GM10248 (cell line): ENCODE results near the gene PCIF1.

Experiments
- CTCF ChIA-PET: fragments of 300-600 bp; sonication (Branson Sonifier 250); formaldehyde crosslinking; extraction: SDS; loops from one replicate; lab custom pipeline; 2021; ENCODE audit warnings: antibody characterized with exemption; lab: Yijun Ruan, JAX
- POLR2A ChIA-PET: fragments of 350-650 bp; sonication (Branson Sonifier 250); formaldehyde crosslinking; extraction: SDS; loops from one replicate; lab custom pipeline; 2020; ENCODE audit warnings: antibody characterized with exemption; lab: Yijun Ruan, JAX
- DNase-seq: peaks from one replicate; pipeline ENCODE4 v3.0.0; 2012; ENCODE audit errors: extremely low spot score
- TF ChIP-seq, protein P1 (sequence below): IDR thresholded peaks from 2 replicates; pipeline ENCODE4 v1.5.1; 2012; ENCODE audit warnings: mild to moderate bottlenecking, low read depth; ENCODE audit errors: extremely low read depth, missing control alignments, control extremely low read depth

The PCIF1 gene

DNA sequence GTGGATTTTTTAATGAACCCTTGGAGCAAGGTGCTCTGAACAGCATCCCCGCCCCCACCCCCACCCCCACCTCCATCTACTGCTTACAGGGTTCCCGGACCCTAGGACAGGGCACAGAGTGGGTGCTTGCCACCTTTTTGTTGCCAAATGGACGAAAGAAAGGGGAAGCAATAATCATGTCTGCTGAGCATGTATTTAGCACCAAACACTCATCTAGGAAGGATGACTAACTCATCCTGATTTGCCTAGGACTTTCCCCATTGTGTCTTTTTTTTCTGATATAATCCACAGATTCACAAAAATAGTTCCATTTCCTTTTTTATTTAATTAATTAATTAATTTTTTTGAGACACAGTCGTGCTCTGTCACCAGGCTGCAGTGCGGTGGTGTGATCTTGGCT lies 21.4 kb upstream of the PCIF1 start:
- ChIA-PET CTCF (no interaction called here), POLR2A (no interaction called here)
- TF ChIP-seq, protein P1, sequence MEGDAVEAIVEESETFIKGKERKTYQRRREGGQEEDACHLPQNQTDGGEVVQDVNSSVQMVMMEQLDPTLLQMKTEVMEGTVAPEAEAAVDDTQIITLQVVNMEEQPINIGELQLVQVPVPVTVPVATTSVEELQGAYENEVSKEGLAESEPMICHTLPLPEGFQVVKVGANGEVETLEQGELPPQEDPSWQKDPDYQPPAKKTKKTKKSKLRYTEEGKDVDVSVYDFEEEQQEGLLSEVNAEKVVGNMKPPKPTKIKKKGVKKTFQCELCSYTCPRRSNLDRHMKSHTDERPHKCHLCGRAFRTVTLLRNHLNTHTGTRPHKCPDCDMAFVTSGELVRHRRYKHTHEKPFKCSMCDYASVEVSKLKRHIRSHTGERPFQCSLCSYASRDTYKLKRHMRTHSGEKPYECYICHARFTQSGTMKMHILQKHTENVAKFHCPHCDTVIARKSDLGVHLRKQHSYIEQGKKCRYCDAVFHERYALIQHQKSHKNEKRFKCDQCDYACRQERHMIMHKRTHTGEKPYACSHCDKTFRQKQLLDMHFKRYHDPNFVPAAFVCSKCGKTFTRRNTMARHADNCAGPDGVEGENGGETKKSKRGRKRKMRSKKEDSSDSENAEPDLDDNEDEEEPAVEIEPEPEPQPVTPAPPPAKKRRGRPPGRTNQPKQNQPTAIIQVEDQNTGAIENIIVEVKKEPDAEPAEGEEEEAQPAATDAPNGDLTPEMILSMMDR = no peak
- no peak for DNase-seq

DNA sequence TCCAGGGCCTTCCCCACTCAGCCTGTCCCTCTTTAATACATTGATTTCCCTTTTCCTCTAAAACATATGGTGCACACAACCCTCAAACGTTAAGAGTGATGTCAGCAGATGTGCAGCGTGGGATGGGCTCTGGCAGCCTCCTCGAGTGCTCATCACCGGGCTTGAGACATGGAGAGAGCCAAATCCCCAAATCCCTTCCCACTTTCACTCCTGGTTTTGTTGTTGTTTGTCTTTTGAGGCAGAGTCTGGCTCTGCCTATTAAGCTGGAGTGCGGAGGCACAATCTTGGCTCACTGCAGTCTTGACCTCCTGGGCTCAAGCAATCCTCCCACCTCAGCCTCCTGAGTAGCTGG lies 16.7 kb upstream of the PCIF1 start:
- CTCF ChIA-PET = interaction anchor here (0.7 to 1.3 kb wide), 4 partner anchors 11 to 52 kb away, joined by 3 to 4 read pairs (median 3); no protein-coding TSS in a partner anchor
- POLR2A ChIA-PET = no interaction called here
- DNase-seq = no peak
- TF ChIP-seq, protein P1 = no peak

DNA sequence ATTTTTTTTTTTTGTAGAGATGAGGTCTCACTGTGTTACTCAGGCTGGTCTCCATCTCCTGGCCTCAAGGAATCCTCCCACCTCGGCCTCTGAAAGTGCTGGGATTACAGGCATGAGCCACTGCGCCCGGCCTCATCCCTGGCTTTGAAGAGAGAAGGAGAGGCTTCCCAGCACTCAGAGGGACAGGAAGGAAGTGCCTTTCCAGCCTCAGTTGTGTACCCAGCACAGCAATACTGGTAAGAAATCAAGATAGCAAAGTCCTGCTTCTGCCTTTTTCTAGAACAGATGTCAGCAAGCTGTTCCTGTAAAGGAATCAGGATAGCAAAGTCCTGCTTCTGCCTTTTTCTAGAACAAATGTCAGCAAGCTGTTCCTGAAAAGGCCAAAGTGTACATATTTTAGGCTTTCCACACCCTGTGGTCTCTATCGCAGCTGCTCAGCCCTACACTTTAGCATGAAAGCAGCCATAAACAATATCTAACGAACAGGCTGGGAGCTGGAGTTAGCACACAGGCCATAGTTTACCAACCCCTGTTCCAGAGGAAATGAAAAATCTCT lies 16.2 kb upstream of the PCIF1 start:
- ChIA-PET POLR2A (interaction anchor here (0.5 kb wide), 1 partner anchor 17 kb away, joined by 4 read pairs; no protein-coding TSS in a partner anchor), CTCF (interaction anchor here (0.9 to 2.3 kb wide), 4 partner anchors 13 to 51 kb away, joined by 3 to 7 read pairs (median 4); no protein-coding TSS in a partner anchor)
- TF ChIP-seq, protein P1 = no peak
- no peak for DNase-seq

DNA sequence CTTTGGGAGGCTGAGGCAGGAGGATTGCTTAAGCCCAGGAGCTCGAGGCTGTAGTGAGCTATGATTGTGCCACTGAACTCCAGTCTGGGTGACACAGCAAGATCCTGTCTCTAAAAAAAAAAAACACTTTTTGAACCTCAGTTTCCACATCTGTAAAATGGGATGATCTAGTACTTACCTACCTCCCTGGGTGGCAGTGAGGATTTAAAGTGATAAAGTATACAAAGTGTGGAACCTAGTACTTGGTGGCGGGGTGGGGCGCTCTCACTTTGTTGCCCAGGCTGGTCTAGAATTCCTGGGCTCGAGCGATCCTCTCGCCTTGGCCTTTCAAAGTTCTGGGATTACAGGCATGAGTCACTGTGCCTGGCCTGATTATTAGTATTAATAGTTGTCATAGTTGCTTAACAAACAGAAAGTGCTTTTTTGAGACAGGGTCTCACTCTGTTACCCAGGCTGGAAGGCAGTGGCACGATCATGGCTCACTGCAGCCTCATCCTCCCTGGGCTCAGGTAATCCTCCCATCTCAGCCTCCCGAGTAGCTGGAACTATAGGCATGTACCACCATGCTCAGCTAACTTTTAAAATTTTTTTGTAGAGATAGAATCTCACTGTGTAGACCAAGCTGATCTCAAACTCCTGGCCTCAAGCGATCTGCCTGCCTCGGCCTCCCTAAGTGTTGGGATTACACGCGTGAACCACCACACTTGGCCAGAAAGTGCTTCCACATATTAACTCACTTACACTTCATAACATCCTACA lies 15.5 kb upstream of the PCIF1 start:
- POLR2A ChIA-PET = interaction anchor here (0.5 to 0.9 kb wide), 2 partner anchors 16 kb away, joined by 4 to 8 read pairs; no protein-coding TSS in a partner anchor
- no peak for DNase-seq
- CTCF ChIA-PET = interaction anchor here (0.9 to 2.3 kb wide), 6 partner anchors 8 to 22 kb away, joined by 3 to 9 read pairs (median 3); no protein-coding TSS in a partner anchor
- TF ChIP-seq, protein P1 = no peak

DNA sequence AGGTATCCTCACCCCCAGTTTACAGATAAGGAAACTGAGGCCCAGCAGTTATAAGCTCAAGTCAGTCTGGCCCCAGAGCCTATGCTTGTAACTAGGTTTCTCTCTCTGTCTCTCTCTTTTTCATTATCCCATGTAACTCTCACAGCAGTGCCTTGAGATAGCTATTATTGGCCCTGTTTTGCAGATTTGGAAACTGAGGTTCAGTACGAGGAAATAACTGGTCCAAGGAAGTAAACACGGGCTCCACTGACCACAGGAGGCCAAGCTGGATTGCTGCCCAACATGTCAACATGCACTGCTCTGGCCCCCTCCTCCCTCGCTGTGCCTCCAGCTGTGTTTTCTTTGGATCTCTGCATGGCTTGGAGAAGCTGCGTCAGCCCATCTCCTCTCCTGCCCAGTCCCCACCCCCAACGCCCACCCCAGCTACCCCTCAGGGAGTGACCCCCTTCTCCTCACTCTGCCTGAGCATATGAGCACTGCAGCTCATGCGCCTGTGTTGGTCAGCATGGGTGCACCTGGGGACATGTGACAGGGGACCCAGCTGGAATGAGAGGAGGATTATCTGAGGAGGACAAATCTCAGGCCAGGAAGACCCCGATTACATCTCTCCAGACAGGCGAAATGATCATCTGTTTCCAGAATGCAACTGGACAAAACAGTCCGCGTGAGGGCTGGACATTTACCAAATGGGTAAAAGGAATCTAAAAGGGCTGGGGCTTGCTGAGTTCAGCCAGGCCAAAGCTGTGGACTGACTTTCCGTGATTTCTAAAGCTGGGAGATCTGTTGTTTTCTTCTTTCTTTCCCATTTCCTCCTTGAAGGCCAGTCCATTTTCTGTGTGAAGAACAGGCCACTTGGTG lies 14.7 kb upstream of the PCIF1 start:
- DNase-seq = no peak
- CTCF ChIA-PET = interaction anchor here (0.9 to 2.3 kb wide), 6 partner anchors 9 to 51 kb away, joined by 3 to 9 read pairs (median 3); no protein-coding TSS in a partner anchor
- TF ChIP-seq, protein P1 = no peak
- POLR2A ChIA-PET = interaction anchor here (0.6 to 0.9 kb wide), 3 partner anchors 15 to 99 kb away, joined by 3 to 8 read pairs (median 3); no protein-coding TSS in a partner anchor
